COR-L47 (cell line): ENCODE measurements around the gene HEBP1.

Source experiments
- DNase-seq: peaks from one replicate; lab custom pipeline; 2025; lab: John Stamatoyannopoulos, UW

Gene HEBP1

DNA sequence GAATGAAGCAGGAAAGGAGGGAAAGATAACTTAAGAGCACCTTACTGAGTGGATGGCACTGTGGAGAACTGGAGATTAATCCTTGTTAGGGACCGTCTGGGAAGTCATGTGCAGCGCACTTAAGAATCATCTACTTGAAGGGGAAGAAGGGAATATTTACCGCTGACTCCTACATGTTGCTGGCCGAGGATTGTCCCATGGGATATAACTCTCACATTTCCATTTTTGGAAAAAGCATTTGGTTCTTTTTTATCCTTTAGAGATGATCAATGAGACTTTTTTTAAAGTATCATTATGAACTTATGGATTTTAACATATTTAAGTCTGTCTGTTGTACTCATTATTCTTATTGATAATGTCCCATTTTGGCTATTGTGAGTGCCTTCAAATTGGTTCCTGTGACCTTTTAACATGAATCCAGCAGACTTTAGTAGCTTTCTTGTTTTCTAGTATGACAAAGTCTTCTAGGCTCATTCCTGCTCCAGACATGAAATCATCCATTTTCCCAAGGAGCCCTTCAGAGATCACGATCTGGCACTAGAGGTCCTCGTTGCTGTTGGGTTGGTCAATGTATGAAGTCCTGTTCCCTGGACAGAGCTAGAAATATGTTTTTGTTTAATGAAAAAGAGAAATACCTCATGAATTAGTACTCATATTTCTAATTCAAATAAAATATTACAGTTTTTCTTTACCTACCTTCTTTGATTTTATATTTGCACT, 23.9 kb upstream of the HEBP1 start:
- DNase-seq: no peak

DNA sequence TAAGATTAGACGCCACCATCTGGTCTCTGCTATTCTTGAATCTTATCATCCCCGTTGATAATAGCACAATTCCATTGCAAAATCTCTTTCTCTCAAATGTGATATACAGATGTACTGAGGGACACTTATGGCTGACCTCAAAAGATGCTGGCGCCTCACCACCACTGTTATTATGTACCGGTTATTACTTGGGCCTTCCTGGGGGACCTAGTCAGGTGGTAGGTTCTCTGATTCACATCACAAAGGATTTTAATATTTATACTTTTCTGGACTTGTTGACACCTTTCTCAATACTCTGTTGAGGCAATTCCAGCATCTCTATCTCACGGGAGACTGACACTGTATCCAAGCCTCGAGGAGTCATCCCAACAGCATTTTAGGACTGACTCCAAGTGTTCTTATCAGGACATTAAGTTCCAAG, 22.8 kb upstream of the HEBP1 start:
- no peak for DNase-seq

DNA sequence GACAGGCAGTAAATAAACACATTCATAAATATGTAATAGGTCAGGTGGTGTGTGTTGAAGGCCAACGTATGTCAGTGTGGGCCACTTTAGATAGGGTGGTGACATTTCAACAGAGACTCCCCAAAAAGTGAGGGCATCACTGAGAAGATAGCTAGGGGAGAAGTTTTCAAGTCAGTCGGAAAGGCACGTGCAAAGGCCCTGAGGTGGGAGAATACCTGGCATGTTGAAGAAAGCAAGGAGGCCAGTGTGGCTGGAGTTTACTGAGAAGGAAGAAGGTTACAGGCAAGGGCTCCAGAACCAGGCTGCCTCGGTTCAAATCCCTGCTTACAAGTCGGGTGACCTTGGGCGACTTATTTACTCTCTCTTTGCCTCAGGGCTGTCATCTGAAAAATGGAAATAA, 11.0 kb upstream of the HEBP1 start:
- no peak for DNase-seq

DNA sequence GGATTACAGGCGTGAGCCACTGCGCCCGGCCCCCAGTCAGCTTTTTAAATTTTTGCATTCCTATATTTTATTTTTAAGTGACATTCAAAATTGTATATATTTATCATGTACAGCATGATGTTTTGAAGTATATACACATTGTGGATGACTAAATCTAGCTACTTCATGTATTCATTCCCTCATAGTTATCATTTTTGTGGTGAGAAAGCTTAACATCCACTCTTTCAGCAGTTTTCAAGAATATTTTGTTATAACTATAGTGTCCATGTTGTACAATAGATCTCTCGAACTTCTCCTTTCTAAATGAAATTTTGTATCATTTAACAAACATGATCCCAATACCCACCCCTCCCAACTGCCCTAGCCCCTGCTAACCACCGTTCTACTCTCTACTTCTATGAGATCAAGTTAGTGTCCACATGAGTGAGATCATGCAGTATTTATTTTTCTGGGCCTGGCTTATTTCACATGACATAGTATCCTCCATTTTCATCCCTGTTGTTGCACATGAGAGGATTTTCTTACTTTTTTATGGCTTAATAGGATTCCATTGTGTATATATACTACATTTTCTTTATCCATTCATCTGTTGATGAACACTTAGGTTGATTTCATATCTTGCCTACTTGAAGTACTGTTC, 8.8 kb upstream of the HEBP1 start:
- DNase-seq: no peak

DNA sequence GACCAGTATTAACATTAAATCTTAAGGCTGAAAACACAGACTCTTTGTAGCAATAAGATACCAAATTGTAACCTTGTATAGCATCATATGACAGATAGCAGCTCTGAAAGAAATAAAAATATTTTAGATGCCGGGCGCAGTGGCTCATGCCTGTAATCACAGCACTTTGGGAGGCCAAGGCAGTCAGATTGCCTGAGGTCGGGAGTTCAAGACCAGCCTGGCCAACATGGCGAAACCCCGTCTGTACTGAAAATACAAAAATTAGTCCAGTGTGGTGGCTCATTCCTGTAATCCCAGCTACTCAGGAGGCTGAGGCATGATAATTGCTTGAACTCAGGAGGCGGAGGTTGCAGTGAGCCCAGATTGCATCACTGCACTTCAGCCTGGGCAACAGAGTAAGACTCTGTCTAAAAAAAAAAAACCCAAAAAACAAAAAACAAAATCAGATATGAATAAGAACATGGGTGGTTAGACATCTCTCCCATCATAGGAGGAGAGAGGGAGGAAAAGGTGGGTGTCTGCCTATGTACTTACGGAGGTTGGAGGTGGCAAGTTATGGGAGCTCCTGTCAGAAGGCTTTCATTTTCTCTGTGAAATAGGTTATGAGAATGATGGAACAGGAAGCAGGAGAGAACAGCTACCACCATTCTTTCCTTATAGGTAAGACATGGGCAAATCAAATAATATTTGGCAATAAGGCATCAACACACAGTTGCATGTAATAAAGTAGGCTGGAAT, 7.6 kb upstream of the HEBP1 start:
- DNase-seq: no peak

DNA sequence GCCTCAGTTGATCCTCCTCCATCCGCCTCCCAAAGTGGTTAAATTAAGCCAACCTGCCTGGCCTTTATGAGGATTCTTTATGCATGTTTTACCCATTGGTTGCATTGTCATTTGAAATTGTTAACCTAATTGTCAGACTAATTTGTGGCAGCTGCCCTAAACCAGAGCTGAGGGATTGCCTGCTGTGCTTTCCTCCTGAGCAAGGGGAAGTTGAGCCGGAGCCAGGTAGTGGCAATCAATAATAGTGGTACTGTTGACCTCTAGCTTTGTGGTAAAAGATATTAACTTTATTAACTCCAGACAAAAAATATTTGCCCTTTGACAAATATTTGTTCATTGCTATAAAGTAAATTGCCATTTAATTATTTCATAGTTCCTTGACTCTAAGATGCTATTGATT, 5.6 kb upstream of the HEBP1 start:
- DNase-seq: peak; percentile 31

DNA sequence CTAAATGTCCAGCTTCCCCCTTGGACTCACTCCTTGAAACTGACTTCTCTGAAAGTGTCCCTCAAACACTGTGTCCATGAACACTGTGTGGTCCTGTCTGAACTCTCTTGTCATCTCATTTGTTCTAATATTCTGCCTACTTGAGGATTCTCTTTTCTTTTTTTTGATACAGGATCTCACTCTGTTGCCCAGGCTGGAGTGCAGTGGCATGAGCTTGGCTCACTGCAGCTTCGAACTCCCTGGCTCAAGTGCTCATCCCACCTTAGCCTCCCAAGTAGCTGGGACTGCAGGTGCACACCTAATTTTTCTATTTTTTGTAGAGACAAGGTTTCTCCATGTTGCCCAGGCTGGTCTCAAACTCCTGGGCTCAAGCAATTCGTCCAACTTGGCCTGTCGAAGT, 4.9 kb upstream of the HEBP1 start:
- no peak for DNase-seq

DNA sequence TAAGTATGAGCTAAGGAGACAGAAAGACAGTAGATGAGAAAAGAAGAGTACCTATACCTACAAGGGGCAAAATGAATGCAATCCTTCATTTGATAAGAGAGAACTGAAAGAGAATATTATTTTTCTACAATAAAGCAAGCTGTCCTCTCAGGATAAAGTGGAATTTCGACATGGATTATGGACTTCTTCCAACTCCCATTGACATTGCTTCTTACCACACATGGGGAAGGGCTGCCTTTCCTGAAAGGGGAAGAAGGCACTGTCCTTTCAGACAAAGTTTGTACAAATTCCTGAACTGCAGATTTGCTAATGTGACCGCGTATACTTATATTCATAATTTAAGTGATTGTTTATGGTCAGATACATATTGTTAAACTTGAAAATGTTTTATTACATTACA, 4.3 kb upstream of the HEBP1 start:
- DNase-seq: no peak

DNA sequence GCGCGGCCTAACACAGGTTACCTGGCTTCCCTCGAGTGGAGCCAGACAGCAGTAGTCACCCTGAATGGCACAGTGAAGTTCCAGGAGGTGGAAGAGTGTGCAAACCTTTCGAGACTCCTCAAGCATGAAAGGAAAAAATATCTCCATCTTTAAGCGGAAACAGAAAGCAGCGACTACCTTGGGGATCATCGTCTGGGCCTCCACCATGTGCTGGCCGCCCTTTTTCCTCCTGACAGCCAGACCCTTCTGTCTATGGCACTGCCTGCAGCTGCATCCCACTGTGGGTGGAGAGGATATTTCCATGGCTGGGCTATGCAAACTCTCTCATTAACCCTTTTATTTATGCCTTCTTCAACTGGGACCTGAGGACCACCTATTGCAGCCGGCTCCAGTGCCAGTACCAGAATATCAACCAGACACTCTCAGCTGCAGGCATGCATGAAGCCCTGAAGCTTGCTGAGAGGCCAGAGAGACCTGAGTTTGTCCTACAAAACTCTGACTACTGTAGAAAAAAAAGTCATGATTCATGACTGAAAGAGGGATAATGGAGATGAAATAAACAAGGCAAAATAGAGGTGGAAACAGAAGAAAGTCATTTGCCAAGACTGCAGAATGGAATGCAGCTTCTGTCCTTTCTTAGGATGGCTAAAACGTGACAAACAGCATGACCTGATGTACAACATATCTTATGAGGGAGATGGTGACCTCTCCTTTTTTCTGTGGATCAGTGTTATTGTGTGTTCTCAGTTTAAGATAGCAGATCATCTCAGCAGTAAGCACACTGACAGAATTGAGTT, 2.4 kb upstream of the HEBP1 start:
- no peak for DNase-seq

DNA sequence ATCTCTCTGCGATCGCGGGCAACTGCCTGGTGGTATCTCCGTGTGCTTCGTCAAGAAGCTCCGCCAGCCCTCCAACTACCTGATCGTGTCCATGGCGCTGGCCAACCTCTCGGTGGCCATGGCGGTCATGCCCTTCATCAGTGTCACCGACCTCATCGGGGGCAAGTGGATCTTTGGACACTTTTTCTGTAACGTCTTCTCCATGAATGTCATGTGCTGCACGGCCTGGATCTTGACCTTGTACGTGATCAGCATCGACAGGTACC, 1.6 kb upstream of the HEBP1 start:
- DNase-seq: no peak

DNA sequence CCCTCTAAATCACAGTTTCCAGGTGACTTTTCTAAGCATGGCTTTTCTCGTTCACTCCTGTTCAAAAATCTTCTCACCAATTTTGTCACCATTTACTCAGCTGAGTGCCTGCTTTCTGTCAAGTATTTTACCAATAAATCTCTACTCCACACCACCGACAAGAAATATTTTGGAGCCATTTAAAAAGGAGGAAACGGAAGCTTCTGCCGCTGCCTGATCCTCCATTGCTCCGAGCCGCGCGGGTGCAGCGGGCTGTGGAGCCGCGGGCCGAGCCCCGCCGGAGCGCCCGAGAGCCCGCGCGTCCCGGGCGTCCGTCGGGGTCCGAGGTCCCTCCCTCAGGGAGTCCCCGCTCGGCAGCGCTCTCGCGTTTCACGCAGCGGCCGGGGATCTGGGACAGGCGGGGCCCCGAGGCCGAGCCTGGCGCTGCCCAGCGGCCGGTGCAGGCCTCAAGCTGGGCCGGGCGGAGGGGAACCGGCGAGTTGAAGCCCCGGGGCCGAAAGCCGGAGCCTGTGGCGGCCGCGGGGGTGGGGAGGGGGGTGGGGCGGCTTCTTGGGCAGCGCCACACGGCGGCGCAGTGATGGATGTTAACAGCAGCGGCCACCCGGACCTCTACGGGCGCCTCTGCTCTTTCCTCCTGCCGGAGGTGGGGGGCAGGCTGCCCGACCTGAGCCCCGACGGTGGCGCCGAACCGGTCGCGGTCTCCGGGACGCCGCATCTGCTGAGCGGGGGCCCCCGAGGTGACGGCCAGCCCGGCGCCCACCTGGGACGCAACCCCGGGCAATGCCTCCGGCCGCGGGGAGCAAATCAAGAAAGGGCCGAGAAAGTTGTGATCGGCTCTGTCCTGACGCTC, 1.1 kb upstream of the HEBP1 start:
- peak; percentile 14 for DNase-seq

DNA sequence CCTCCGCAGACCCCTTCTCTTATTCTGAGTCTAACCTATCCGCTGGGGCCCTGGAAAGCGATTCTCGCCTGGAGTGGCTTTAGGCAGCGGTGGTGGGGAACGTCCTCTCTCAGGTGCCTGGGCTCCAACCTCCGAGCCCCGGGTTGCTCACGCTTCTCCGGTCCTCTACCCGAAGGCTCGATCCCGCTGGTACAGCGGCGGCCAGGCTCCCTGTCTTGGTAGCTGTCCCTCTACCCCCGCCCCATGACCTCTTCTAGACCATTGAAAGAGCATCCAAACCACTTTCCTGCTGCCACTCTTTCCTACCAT, 505 bp upstream of the HEBP1 start:
- DNase-seq: no peak

DNA sequence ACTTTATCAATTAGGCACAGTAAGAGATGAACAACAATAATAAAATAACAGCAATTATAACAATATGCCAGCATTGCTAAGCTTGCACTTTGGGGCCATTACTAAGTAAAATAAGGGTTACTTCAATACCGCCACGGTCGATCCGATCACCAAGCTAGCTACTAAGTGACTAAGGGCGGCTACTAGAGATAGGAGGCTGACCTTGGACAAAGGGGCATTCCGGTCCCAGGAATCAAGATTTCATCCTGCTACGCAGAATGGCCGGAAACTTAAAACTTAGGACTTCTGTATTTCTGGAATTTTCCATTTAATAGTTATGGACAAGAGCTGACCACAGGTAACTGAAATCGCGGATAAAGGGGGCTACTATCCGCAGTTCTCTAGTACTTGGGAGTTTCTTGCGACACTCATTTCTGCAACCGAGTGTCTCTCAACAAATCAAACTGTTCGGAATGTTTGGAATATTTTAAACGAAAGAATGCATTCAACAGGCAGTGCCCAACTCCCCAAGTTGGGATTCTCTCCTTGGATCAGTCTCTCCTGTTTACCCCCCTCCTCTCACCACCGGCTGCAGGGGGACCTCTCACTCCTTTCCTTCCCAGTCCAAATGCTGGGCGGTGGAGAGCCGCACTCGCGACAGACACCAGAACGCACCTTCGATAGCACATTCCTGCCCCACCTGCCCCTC, 650 bp downstream of the HEBP1 start:
- no peak for DNase-seq

DNA sequence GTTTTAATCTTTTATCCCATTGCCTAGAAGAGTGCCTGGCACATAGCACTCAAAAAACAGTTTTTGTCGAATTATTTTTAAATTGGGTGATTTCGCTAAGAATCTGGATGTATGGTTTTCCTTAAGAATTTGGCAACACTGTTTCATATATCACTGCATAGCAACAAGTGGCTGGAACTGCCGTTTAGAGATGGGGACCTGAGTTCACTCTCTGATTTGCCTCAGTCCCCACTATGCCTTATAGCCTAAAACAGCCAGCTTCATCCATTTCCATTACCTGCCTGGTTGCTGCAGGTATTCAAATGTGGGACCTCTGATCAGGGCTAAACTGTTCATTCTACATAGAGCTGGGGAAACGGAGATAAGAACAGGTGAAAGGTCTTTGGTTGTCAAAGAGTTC, 1.8 kb downstream of the HEBP1 start:
- no peak for DNase-seq

DNA sequence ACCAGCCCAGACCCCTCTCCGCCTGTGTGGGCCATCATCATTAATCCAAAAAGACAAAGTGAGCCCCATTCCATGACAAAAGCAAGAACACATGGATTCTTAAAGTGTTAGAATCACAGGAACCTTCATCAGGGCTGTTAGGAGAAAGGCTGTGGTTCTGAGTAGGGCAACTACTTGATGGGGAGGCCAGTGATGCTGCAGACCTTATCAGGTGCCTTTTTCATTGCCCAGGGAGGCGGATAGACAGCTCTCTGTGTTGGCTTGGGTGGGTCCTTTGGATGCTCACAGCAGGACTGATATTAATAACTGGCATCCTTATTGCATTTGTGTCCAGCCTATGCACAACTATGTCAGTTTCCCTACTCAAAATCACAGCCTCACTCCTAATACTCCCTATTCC, 2.3 kb downstream of the HEBP1 start:
- no peak for DNase-seq

DNA sequence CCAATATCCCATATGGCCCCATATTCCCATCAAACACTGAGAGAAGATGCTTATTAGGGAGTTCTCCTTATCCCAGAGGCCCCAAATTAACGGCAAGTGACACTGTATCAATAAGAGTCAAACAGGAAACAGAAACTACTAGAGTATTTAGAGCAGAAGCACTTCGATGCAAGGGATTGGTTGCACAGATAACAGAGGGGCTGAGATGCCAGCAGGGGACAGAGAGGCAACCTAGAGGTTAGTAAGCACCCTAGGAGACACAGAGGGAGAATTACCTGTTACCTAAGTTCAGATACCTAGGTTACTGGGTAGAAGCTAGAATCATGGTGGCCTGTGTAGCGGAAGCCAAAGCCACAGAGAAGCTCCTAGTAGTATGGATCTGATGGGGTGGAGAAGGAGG, 2.9 kb downstream of the HEBP1 start:
- no peak for DNase-seq

DNA sequence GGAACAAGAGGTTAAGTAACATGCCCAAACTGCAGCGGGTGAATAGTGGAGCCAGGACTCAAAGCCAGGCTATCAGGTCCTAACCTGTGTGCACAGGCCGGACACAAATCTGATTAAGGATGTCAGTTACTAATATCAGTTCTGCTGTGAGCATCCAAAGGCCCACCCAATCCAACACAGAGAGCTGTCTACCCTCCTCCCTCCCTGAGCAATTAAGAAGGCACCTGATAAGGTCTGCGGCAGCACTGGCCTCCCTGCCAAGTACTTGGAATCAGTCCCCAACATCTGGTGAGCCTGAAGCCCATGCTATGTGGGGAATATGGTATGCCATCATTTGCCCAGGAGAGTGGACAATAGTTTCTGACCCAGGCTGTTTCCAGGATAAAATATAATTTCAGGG, 3.9 kb downstream of the HEBP1 start:
- DNase-seq: no peak

DNA sequence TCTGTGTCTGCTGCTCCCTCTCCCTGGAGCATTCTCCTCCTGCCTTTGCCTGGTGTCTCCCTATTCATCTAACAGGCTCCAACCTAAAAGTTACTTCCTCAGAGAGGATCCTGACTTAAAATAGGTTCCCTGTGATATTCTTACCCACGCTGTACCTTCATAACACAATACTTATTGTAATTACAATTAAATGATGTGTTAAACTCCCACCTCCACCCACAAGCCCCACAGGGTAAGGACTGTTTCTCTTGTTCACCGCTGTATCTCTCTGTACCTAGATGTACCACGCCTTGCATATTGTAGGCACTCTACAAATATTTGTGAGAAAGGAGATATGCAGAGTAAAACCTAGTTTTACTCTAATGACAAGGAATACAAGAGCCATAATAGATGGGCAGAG, 5.0 kb downstream of the HEBP1 start:
- DNase-seq: no peak

DNA sequence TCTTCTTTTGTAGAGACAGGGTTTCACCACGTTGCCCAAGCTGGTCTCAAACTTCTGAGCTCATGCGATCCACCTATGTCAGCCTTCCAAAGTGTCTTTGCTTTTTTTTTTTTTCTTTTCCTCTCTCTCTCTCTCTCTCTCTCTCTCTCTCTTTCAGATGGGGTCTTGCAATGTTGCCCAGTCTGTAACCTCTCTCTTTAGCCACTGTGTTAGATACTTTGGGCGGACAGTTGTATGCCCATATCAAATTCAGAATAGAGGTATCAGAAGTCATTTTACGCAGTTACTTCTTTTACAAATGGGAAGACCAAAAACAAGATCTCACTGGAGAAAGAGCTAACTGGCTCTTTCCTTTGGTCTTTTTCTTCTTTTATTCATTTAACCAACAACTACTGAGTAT, 6.7 kb downstream of the HEBP1 start:
- DNase-seq: no peak

DNA sequence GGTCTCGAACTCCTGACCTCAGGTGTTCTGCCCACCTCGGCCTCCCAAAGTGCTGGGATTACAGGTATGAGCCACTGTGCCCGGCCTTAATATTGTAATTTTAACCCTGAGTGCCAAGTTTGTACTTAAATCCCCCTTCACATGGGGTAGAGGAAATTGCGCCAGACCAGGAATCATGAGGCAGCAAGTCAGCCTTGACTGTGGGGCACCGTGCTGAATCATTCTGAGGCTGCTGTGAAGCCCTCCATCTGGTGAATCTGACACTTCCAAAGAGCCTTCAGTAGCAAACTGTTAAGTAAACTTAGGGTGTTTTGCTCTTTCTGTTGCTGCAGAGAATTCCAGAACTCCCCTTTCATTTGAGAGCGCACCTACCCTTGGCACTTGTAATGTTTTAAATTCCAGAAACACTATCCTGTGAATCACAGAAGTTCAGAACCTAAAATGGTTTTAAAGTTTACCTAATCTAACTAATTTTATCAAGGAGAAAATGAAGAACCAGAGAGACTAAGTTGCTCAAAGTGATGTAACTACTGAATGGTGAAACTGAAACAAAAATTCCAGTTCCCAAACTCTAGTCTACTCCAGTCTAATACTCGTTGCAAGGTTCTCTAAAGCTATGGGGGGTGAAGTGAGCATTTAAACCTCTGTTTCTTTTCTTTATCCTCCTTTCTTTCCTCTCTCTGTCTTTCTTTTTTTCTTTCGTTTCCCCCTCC, 7.5 kb downstream of the HEBP1 start:
- no peak for DNase-seq
